H1 (cell line): Measurements from ENCODE around the gene PDE1A. TPM values are rescaled to one million over a fixed set of nuclear protein-coding genes. Genes with fewer than 3 reads are reported as not detected.

Source experiments
- CTCF ChIA-PET: fragments of 300-600 bp; sonication (Branson Sonifier 250); formaldehyde crosslinking; loops from one replicate; lab custom pipeline; 2021; ENCODE audit not compliant: partially characterized antibody; lab: Charles Lee
- POLR2A ChIA-PET: fragments of 300-600 bp; sonication (Branson Sonifier 250); formaldehyde crosslinking; loops from one replicate; lab custom pipeline; 2021; ENCODE audit warnings: inconsistent platforms; ENCODE audit not compliant: partially characterized antibody; lab: Charles Lee
- DNase-seq, 2 experiments: peaks; one replicate each; pipeline versions ENCODE4 v3.0.0 to v3.0.0-alpha.2; 2010 to 2022; ENCODE audit warnings: low spot score in 2 of 2, low read depth in 1 of 2, mixed read lengths in 1 of 2
- FAIRE-seq: peaks from 2 replicates; lab custom pipeline; 2011; peaks lifted over from hg19 to GRCh38; lab: Jason Lieb, UNC
- H2AFZ ChIP-seq: 2 replicates; pipeline ENCODE4 v1.8.1; 2012; ENCODE audit warnings: low read length, inconsistent platforms
- H2AK5ac ChIP-seq: 2 replicates; pipeline ENCODE4 v1.6.1; 2013; ENCODE audit warnings: low read depth, low read length
- H2BK120ac ChIP-seq: replicated peaks from 2 replicates; pipeline ENCODE3; 2013; ENCODE audit warnings: low read depth, low read length, inconsistent platforms
- H2BK12ac ChIP-seq: 2 replicates; pipeline ENCODE4 v1.6.1; 2013; ENCODE audit warnings: low read depth, low read length
- H2BK15ac ChIP-seq: 2 replicates; pipeline ENCODE4 v1.6.1; 2013; ENCODE audit warnings: low read length
- H2BK20ac ChIP-seq: 2 replicates; pipeline ENCODE4 v1.6.1; 2013; ENCODE audit warnings: low read length
- H2BK5ac ChIP-seq: 2 replicates; pipeline ENCODE4 v1.6.1; 2013; ENCODE audit warnings: low read depth, low read length
- H3K14ac ChIP-seq: 2 replicates; pipeline ENCODE4 v1.6.1; 2013; ENCODE audit warnings: inconsistent platforms; ENCODE audit not compliant: insufficient read length
- H3K18ac ChIP-seq: 2 replicates; pipeline ENCODE4 v1.6.1; 2013; ENCODE audit warnings: low read length; ENCODE audit errors: extremely low read depth
- H3K23ac ChIP-seq: 2 replicates; pipeline ENCODE4 v1.6.1; 2013; ENCODE audit warnings: inconsistent platforms; ENCODE audit not compliant: insufficient read length
- H3K23me2 ChIP-seq: 2 replicates; pipeline ENCODE4 v1.6.1; 2013; ENCODE audit warnings: low read depth, low read length
- H3K27ac ChIP-seq: 2 replicates; pipeline ENCODE4 v1.6.1; 2011; ENCODE audit warnings: low read depth, low read length, inconsistent platforms
- H3K27me3 ChIP-seq, 4 experiments: replicated peaks in 1 of 4; 1 replicate in 1 of 4; 2 replicates in 3 of 4; pipeline versions ENCODE4 v1.6.1 to v1.8.1; 2011 to 2013; ENCODE audit warnings: low read length in 3 of 4, mild to moderate bottlenecking in 3 of 4, inconsistent platforms in 2 of 4, mixed read lengths in 2 of 4, moderate library complexity in 1 of 4; ENCODE audit not compliant: control insufficient read depth in 3 of 4, insufficient read depth in 3 of 4; ENCODE audit errors: extremely low read depth in 1 of 4
- H3K36me3 ChIP-seq, 4 experiments: 2 replicates each; pipeline versions ENCODE4 v1.6.1 to v1.8.1; 2011 to 2013; ENCODE audit warnings: mild to moderate bottlenecking in 4 of 4, low read length in 3 of 4, moderate library complexity in 2 of 4, control low read depth in 1 of 4, inconsistent platforms in 1 of 4; ENCODE audit not compliant: insufficient read depth in 4 of 4, control insufficient read depth in 2 of 4
- H3K4ac ChIP-seq: replicated peaks from 2 replicates; pipeline ENCODE3; 2013; ENCODE audit warnings: low read length, low read depth, mixed read lengths, inconsistent platforms; ENCODE audit not compliant: insufficient read length
- H3K4me1 ChIP-seq, 4 experiments: replicated peaks in 1 of 4; 1 replicate in 1 of 4; 2 replicates in 3 of 4; pipeline versions ENCODE4 v1.6.1 to v1.8.1; 2011 to 2013; ENCODE audit warnings: low read length in 3 of 4, inconsistent platforms in 2 of 4, mixed read lengths in 1 of 4; ENCODE audit not compliant: insufficient read depth in 4 of 4, control insufficient read depth in 3 of 4
- H3K4me2 ChIP-seq, 2 experiments: 2 replicates each; pipeline versions ENCODE4 v1.6.1 to v1.8.1; 2011 to 2013; ENCODE audit warnings: low read depth in 2 of 2, low read length in 2 of 2, control low read depth in 1 of 2, inconsistent platforms in 1 of 2, mild to moderate bottlenecking in 1 of 2; ENCODE audit not compliant: insufficient read depth in 1 of 2
- H3K4me3 ChIP-seq, 4 experiments: fragments of 200-600, 300-600 bp in 1 of 4; sonication (generic), shearing (Covaris generic), sonication (Bioruptor Twin) in 1 of 4; 2 replicates each; pipeline versions ENCODE4 v1.5.1 to v1.8.1; 2011 to 2016; ENCODE audit warnings: low read length in 4 of 4, low read depth in 3 of 4, control low read depth in 2 of 4, inconsistent platforms in 2 of 4, mild to moderate bottlenecking in 2 of 4, mixed read lengths in 1 of 4, moderate library complexity in 1 of 4; ENCODE audit not compliant: insufficient read depth in 2 of 4; ENCODE audit errors: extremely low read depth in 1 of 4
- H3K56ac ChIP-seq: replicated peaks from 2 replicates; pipeline ENCODE3; 2013; ENCODE audit warnings: low read depth, mild to moderate bottlenecking, mixed read lengths, low read length, inconsistent platforms; ENCODE audit not compliant: insufficient read length
- H3K79me1 ChIP-seq: 2 replicates; pipeline ENCODE4 v1.6.1; 2013; ENCODE audit warnings: low read depth, low read length, control low read depth
- H3K79me2 ChIP-seq, 2 experiments: 2 replicates each; pipeline versions ENCODE4 v1.6.1 to v1.8.1; 2012 to 2013; ENCODE audit warnings: low read length in 2 of 2, mild to moderate bottlenecking in 2 of 2, inconsistent platforms in 1 of 2; ENCODE audit not compliant: insufficient read depth in 2 of 2, control insufficient read depth in 1 of 2
- H3K9ac ChIP-seq, 4 experiments: replicated peaks in 1 of 4; 1 replicate in 1 of 4; 2 replicates in 3 of 4; pipeline versions ENCODE4 v1.6.1 to v1.8.1; 2011 to 2013; ENCODE audit warnings: low read depth in 3 of 4, low read length in 3 of 4, control low read depth in 2 of 4, mild to moderate bottlenecking in 2 of 4, moderate library complexity in 2 of 4, inconsistent platforms in 1 of 4; ENCODE audit errors: extremely low read depth in 1 of 4
- H3K9me3 ChIP-seq, 2 experiments: 2 replicates each; pipeline versions ENCODE4 v1.6.1 to v1.8.1; 2012 to 2013; ENCODE audit warnings: mild to moderate bottlenecking in 2 of 2, moderate library complexity in 2 of 2, control low read depth in 1 of 2, inconsistent platforms in 1 of 2, low read depth in 1 of 2, low read length in 1 of 2, mixed read lengths in 1 of 2; ENCODE audit not compliant: insufficient read depth in 2 of 2
- H4K20me1 ChIP-seq, 2 experiments: replicated peaks in 1 of 2; 2 replicates each; pipeline versions ENCODE3 to v1.8.1; 2011 to 2013; ENCODE audit warnings: inconsistent platforms in 2 of 2, low read length in 2 of 2, mild to moderate bottlenecking in 1 of 2; ENCODE audit not compliant: insufficient read depth in 2 of 2, control insufficient read depth in 1 of 2
- H4K5ac ChIP-seq: 2 replicates; pipeline ENCODE4 v1.6.1; 2013; ENCODE audit warnings: low read length, low read depth, mixed read lengths, inconsistent platforms; ENCODE audit not compliant: insufficient read length
- H4K8ac ChIP-seq: 2 replicates; pipeline ENCODE4 v1.8.0; 2013; ENCODE audit warnings: mild to moderate bottlenecking, moderate library complexity, low read length, inconsistent platforms; ENCODE audit not compliant: insufficient read depth; ENCODE audit errors: extremely low read depth
- H4K91ac ChIP-seq: replicated peaks from 2 replicates; pipeline ENCODE3; 2013; ENCODE audit warnings: low read length, mixed read lengths, inconsistent platforms; ENCODE audit not compliant: insufficient read length
- BACH1 ChIP-seq: IDR thresholded peaks from 2 replicates; pipeline ENCODE4 v1.6.1; 2012; ENCODE audit warnings: low read length, improper control_type of control experiment
- CHD2 ChIP-seq: IDR thresholded peaks from 2 replicates; pipeline ENCODE4 v1.6.1; 2012; ENCODE audit warnings: low read length, improper control_type of control experiment
- CTCF ChIP-seq, 3 experiments: IDR thresholded peaks; 1 replicate in 2 of 3; 2 replicates in 1 of 3; pipeline versions ENCODE4 v1.5.1 to v1.6.1; 2011; ENCODE audit warnings: low read length in 3 of 3, mild to moderate bottlenecking in 3 of 3, inconsistent platforms in 2 of 3, low read depth in 1 of 3, moderate library complexity in 1 of 3; ENCODE audit not compliant: insufficient read depth in 1 of 3; ENCODE audit errors: control extremely low read depth in 1 of 3
- EP300 ChIP-seq, 2 experiments: IDR thresholded peaks; 1 replicate in 1 of 2; 2 replicates in 1 of 2; pipeline ENCODE4 v1.6.1; 2011 to 2012; ENCODE audit warnings: low read depth in 2 of 2, low read length in 2 of 2, mild to moderate bottlenecking in 2 of 2, borderline replicate concordance in 1 of 2, inconsistent platforms in 1 of 2, moderate library complexity in 1 of 2
- FOSL1 ChIP-seq: IDR thresholded peaks from 2 replicates; pipeline ENCODE4 v1.6.1; 2011; ENCODE audit warnings: mild to moderate bottlenecking, low read depth, low read length, moderate library complexity; ENCODE audit not compliant: insufficient read depth
- GTF2F1 ChIP-seq: IDR thresholded peaks from 2 replicates; pipeline ENCODE4 v1.6.1; 2012; ENCODE audit warnings: low read depth, low read length, improper control_type of control experiment, borderline replicate concordance
- HDAC6 ChIP-seq: IDR thresholded peaks from one replicate; pipeline ENCODE4 v1.7.1; 2012; ENCODE audit warnings: low read depth, mild to moderate bottlenecking, inconsistent platforms, low read length, moderate library complexity
- MAX ChIP-seq: IDR thresholded peaks from 2 replicates; pipeline ENCODE4 v1.6.1; 2012; ENCODE audit warnings: inconsistent platforms
- POLR2A ChIP-seq, 2 experiments: IDR thresholded peaks; 1 replicate in 1 of 2; 2 replicates in 1 of 2; pipeline ENCODE4 v1.6.1; 2011; ENCODE audit warnings: low read depth in 2 of 2, low read length in 2 of 2, mild to moderate bottlenecking in 2 of 2; ENCODE audit errors: control extremely low read depth in 1 of 2
- RAD21 ChIP-seq, 2 experiments: IDR thresholded peaks in 1 of 2; conservative IDR thresholded peaks in 1 of 2; 2 replicates each; pipeline ENCODE4 v1.6.1; 2011; ENCODE audit warnings: low read depth in 2 of 2, low read length in 2 of 2, improper control_type of control experiment in 1 of 2, inconsistent platforms in 1 of 2, mild to moderate bottlenecking in 1 of 2, moderate library complexity in 1 of 2
- SP2 ChIP-seq: IDR thresholded peaks from 2 replicates; pipeline ENCODE4 v1.6.1; 2012; ENCODE audit warnings: mild to moderate bottlenecking, low read length, inconsistent platforms
- SP4 ChIP-seq: IDR thresholded peaks from 2 replicates; pipeline ENCODE4 v1.6.1; 2012; ENCODE audit warnings: low read length, inconsistent platforms
- TCF12 ChIP-seq: IDR thresholded peaks from 2 replicates; pipeline ENCODE4 v1.6.1; 2011; ENCODE audit warnings: low read depth, mild to moderate bottlenecking, low read length
- WGBS, 2 experiments: shearing (Covaris generic) in 1 of 2; methylation state at CpG; one replicate each; pipeline versions ENCODE4 v1.1.6 to v1.1.7; 2013 to 2015; ENCODE audit warnings: low lambda C conversion rate in 2 of 2, mixed read lengths in 2 of 2, inconsistent platforms in 1 of 2, low coverage in 1 of 2, missing lambda C conversion rate in 1 of 2; ENCODE audit not compliant: insufficient replicate concordance in 2 of 2, insufficient coverage in 1 of 2, insufficient read length in 1 of 2; ENCODE audit errors: extremely low coverage in 1 of 2, missing lambda C conversion rate in 1 of 2; 5-methylcytosine and 5-hydroxymethylcytosine counted together
- polyA plus RNA-seq, 7 experiments: library from polyadenylated mRNA; depleted of rRNA in 3 of 7; stranded (reverse) in 5 of 7; unstranded in 2 of 7; fragments of >200 nt in 5 of 7; fragments of 200-250 nt in 2 of 7; gene quantifications; 1 replicate in 5 of 7; 2 replicates in 1 of 7; 4 replicates in 1 of 7; pipeline versions ENCODE4 v1.2.1 to v1.2.3, GENCODE V29; 2011 to 2013; ENCODE audit warnings: missing spikeins in 2 of 7, mixed read lengths in 2 of 7
- total RNA-seq: library from RNA; stranded (reverse); fragmentation: NEBNext Ultra II Directional; extraction: Animal tissue kit (Norgen Biotek cat#: 25700); gene quantifications from 2 replicates; pipeline ENCODE4 v1.2.1, GENCODE V29; 2021

Gene PDE1A
- total and polyA plus RNA-seq, 2 of the 8 experiments (the other 6 are each of a cell fraction or from before 2014, with no cell fraction given), result 0.34 TPM; not detected in 1

GRCh38 chr2:182410120-182410519, 16.7 kb downstream of the PDE1A start:
- Histone ChIP-seq H4K5ac (no peak overlapping the region), H2BK12ac (no peak overlapping the region), H3K36me3 (no peaks in the 10 kb centered on the region), H3K27ac (no peak overlapping the region), H3K79me1 (no peaks in the 10 kb centered on the region), H4K20me1 (no peaks in the 10 kb centered on the region), H2AK5ac (no peak overlapping the region), H2AFZ (no peak overlapping the region), H3K4me1 (no peaks in the 10 kb centered on the region), H3K27me3 (no peaks in the 10 kb centered on the region), H2BK20ac (no peak overlapping the region), H3K79me2 (no peaks in the 10 kb centered on the region), H2BK120ac (no peak overlapping the region), H3K18ac (no peak overlapping the region), H3K23ac (no peak overlapping the region), H3K4me2 (no peak overlapping the region), H2BK15ac (no peak overlapping the region), H4K91ac (no peak overlapping the region), H3K9me3 (no peaks in the 10 kb centered on the region), H3K9ac (no peak overlapping the region), H4K8ac (no peak overlapping the region), H3K23me2 (no peaks in the 10 kb centered on the region), H3K4ac (no peak overlapping the region), H2BK5ac (no peak overlapping the region), H3K14ac (no peak overlapping the region), H3K4me3 (no peak overlapping the region), H3K56ac (no peak overlapping the region)
- POLR2A ChIA-PET, result no interaction called here
- CTCF ChIA-PET, result no interaction called here
- FAIRE-seq (no peak), DNase-seq (no peak)
- 86% methylated on average over 2 of the region's 2 CpGs; no CpG with 5 or more reads in 1 of the 2 experiments for WGBS, 2 experiments
- TF ChIP-seq BACH1 (no peak), SP2 (no peak), TCF12 (no peak), GTF2F1 (no peak), CTCF (IDR thresholded peaks at IDR 0.05; ENCODE audit: control extremely low read depth in 1 of 3, insufficient read depth in 1 of 3, low read depth in 1 of 3, low read length in 3 of 3) (no peak), MAX (no peak), RAD21 (IDR thresholded peaks at IDR 0.05 in 1 of 2, conservative IDR thresholded peaks at IDR 0.05 in 1 of 2; ENCODE audit: low read depth in 2 of 2, low read length in 2 of 2) (no peak), HDAC6 (no peak), CHD2 (no peak), POLR2A (IDR thresholded peaks at IDR 0.05; ENCODE audit: control extremely low read depth in 1 of 2, low read depth in 2 of 2, low read length in 2 of 2) (no peak), EP300 (IDR thresholded peaks at IDR 0.05; ENCODE audit: borderline replicate concordance in 1 of 2, low read depth in 2 of 2, low read length in 2 of 2) (no peak), SP4 (no peak), FOSL1 (no peak)
